ENCODE results near the gene FASTK.
A peak's percentile ranks its signal among the peaks of the same experiment; 100 is the strongest.

The FASTK gene

GRCh38 chr7:151116603-151117440 is 36.2 kb upstream of the FASTK start:
- DNase-seq: no peak

GRCh38 chr7:151115836-151116418 is 35.3 kb upstream of the FASTK start:
- DNase-seq: peak; percentile 23

GRCh38 chr7:151115121-151115835 is 34.7 kb upstream of the FASTK start:
- DNase-seq: peak; percentile 63

- no peak for DNase-seq
Measured at GRCh38 chr7:151114151-151115090, 33.8 kb upstream of the FASTK start.

GRCh38 chr7:151113344-151114150 is 32.9 kb upstream of the FASTK start:
- no peak for DNase-seq

GRCh38 chr7:151110941-151111645 is 30.5 kb upstream of the FASTK start:
- peak; percentile 83 for DNase-seq

- DNase-seq: no peak
Measured at GRCh38 chr7:151110236-151110940, 29.8 kb upstream of the FASTK start.

GRCh38 chr7:151109094-151110048 is 28.8 kb upstream of the FASTK start:
- no peak for DNase-seq

GRCh38 chr7:151107882-151108281 is 27.3 kb upstream of the FASTK start:
- no peak for DNase-seq

GRCh38 chr7:151104411-151105235 is 24.0 kb upstream of the FASTK start:
- DNase-seq: no peak

- no peak for DNase-seq
Measured at GRCh38 chr7:151103973-151104372, 23.4 kb upstream of the FASTK start.

- DNase-seq: no peak
Measured at GRCh38 chr7:151102991-151103390, 22.4 kb upstream of the FASTK start.

- DNase-seq: no peak
Measured at GRCh38 chr7:151101621-151102396, 21.2 kb upstream of the FASTK start.

GRCh38 chr7:151100921-151101320 is 20.3 kb upstream of the FASTK start:
- DNase-seq: no peak

- DNase-seq: no peak
Measured at GRCh38 chr7:151099486-151100211, 19.0 kb upstream of the FASTK start.

GRCh38 chr7:151095828-151096475 is 15.3 kb upstream of the FASTK start:
- no peak for DNase-seq
